ENCODE data around the gene KDM7A.

KDM7A gene

DNA sequence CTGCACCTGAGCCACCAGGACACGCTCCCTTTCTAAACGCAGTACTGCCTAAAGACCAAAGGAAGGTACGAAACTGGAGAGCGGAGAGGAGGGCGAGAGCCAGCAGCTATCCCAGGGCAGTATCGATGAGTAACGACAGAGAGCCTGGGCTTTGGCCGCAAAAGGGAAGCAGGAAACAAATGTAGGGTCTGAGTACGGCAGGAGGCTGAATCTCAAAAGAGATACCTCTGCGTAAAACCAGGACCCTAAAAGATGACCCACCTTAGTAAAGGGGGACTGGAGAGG lies 134.5 kb downstream of the KDM7A start:
- intact Hi-C loops (cut with micrococcal nuclease) = no loop called here
- Mint-ChIP-seq H3K27ac (no peak overlapping the region), H3K4me3 (no peak overlapping the region), H3K9me3 (no peaks in the 10 kb centered on the region), H3K4me1 (ENCODE audit: low read depth) (peaks cover 23% of the 10 kb centered on the region), H3K36me3 (ENCODE audit: low read depth) (peaks cover 100% of the 10 kb centered on the region), H3K27me3 (no peaks in the 10 kb centered on the region)

DNA sequence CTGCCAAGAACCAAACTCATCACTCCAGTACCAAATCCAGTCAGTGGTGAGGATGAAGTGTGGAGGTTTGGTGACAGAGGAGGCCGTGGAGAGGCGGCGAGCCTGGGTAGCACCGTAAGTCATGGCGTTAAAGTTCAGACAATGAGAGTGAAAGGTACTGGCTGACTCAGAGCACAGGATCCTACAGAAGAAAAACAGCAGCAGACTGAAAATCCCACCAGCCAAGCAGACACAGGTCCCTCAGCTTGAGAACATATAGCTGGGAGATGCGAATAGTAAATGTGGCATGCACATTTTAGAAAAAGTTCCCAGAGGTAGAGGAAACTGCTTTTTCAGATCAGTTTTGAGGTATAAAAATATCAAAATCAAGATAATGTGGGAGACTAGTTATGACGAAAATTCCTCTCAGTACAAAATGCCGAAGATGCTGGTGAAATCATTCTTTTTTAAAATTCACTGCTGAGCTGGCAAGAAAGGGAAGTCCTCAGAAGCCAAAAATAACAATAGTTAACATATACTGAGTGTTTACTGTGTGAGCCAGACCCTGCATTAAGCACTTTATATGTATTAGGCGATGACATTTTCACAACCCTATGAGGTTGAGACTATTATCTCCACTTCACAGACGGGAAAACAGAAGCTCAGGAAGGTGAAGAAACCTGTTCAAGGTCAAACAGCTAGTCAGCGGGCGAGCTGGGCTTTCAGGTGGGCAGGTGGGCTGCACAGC lies 135.0 kb downstream of the KDM7A start:
- Mint-ChIP-seq H3K9me3 (no peaks in the 10 kb centered on the region), H3K36me3 (ENCODE audit: low read depth) (peaks cover 100% of the 10 kb centered on the region), H3K27me3 (no peaks in the 10 kb centered on the region), H3K4me3 (no peak overlapping the region), H3K27ac (no peak overlapping the region), H3K4me1 (ENCODE audit: low read depth) (peaks cover 28% of the 10 kb centered on the region)
- intact Hi-C loops (cut with micrococcal nuclease) = no loop called here

DNA sequence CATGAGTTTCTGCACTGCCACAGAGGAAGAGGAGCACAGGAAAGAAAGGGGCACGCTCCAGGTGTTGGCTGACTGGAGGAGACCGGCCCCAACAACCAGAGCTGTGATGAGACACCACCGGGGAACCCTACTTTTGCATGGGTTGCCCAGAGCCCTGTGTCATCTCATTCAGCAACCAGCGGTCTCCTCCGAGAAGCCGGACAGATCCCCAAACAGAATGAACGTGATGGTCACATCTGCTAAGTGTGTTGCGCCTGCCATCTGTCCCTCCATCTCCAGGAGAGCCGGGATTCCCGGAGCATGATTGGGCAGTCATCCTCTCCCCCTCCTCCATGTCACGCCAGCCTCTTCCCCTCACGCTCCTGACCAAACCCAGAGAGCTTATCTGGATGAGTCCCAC lies 136.9 kb downstream of the KDM7A start:
- intact Hi-C loops (cut with micrococcal nuclease) = no loop called here
- H3K27me3 Mint-ChIP-seq = no peaks in the 10 kb centered on the region
- H3K27ac Mint-ChIP-seq = no peak overlapping the region
- H3K9me3 Mint-ChIP-seq = no peaks in the 10 kb centered on the region
- peaks cover 43% of the 10 kb centered on the region for H3K4me1 Mint-ChIP-seq (ENCODE audit: low read depth)
- peaks cover 100% of the 10 kb centered on the region for H3K36me3 Mint-ChIP-seq (ENCODE audit: low read depth)
- no peak overlapping the region for H3K4me3 Mint-ChIP-seq

DNA sequence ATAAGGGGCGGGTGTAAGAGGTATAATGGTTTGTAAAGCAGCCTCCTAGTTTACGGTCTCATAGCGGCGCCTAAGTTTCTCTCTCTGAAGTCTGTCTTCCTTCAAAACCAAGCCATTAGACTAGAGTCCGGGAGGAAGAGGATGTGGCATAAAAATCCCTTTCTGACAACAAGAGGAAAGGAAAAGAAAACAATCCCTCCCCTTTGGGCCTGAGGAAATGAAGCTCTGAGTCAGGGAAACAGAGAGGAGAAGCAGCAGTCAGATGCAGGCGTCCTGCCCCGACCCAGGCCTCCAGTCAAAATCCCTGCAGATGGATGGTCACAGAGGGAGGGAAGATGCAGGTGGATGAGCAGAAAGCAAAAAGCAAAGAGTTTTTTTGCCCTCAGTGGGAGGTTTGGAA lies 137.7 kb downstream of the KDM7A start:
- Mint-ChIP-seq H3K36me3 (ENCODE audit: low read depth) (peaks cover 100% of the 10 kb centered on the region), H3K9me3 (no peaks in the 10 kb centered on the region), H3K4me3 (no peak overlapping the region), H3K4me1 (ENCODE audit: low read depth) (peaks cover 43% of the 10 kb centered on the region), H3K27ac (no peak overlapping the region), H3K27me3 (no peaks in the 10 kb centered on the region)
- intact Hi-C loops (cut with micrococcal nuclease) = no loop called here

GRCh38 chr7:140036224-140036962 lies 140.4 kb downstream of the KDM7A start:
- Mint-ChIP-seq H3K36me3 (ENCODE audit: low read depth) (peaks cover 99% of the 10 kb centered on the region), H3K27ac (peak overlapping the region; percentile 48), H3K27me3 (no peaks in the 10 kb centered on the region), H3K4me1 (ENCODE audit: low read depth) (peaks cover 53% of the 10 kb centered on the region), H3K9me3 (no peaks in the 10 kb centered on the region), H3K4me3 (no peak overlapping the region)
- intact Hi-C loops (cut with micrococcal nuclease) = no loop called here

DNA sequence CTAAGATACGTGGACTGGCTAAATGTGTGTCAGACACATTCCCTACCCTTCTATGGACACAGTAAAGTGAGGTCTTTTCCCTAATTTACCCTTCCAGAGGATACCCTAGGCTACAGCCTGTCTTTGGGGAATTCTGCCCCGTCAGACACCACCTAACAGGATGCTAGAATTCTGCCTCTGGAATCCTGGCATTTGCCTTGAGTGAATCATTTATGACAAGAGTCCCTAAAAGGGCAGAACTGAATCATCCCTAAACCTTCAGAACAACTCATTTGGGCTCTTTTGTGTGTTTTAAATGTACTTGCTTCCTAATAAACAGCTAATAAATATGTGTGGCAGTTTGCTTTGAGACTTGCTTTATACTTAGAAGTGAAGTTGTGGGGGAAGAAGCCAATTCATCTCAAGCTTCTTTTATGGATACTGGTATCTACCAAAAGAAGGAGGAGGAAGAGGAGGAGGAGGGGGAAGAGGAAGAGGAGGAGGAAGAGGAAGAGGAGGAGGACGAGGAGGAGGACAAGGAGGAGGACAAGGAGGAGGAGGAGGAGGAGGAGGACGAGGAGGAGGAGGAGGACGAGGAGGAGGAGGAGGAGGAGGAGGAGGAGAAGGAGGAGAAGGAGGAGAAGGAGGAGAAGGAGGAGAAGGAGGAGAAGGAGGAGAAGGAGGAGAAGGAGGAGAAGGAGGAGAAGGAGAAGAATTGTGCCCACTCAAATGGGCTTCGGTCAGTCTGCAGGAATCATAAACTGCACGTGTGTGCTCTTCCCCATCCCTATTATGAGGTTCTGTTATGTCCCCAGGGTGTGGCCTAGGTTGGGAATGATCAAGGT lies 141.2 kb downstream of the KDM7A start:
- Mint-ChIP-seq H3K27me3 (no peaks in the 10 kb centered on the region), H3K27ac (peak overlapping the region; percentile 48), H3K36me3 (ENCODE audit: low read depth) (peaks cover 99% of the 10 kb centered on the region), H3K9me3 (no peaks in the 10 kb centered on the region), H3K4me3 (peak overlapping the region; percentile 17), H3K4me1 (ENCODE audit: low read depth) (peaks cover 53% of the 10 kb centered on the region)
- intact Hi-C loops (cut with micrococcal nuclease) = no loop called here
